Liver (tissue), 9 donors: ENCODE measurements around the gene PDXK. TPM values are rescaled to one million over a fixed set of nuclear protein-coding genes. Genes with fewer than 3 reads are reported as not detected.

ENCODE experiments used
- DNase-seq: peaks from one replicate; pipeline ENCODE4 v3.0.0-alpha.2; 2017; ENCODE audit warnings: low spot score
- H3K27ac ChIP-seq, 2 donors: one replicate each; pipeline ENCODE4 v1.7.0; 2013; ENCODE audit warnings: inconsistent platforms in 2 of 2, low read length in 2 of 2, control low read depth in 1 of 2, low read depth in 1 of 2, mild to moderate bottlenecking in 1 of 2
- H3K27me3 ChIP-seq, 4 donors: one replicate each; pipeline versions ENCODE4 v1.6.1 to v1.7.0; 2013; ENCODE audit warnings: low read length in 3 of 4, inconsistent platforms in 1 of 4, mild to moderate bottlenecking in 1 of 4, moderate library complexity in 1 of 4; ENCODE audit not compliant: control insufficient read depth in 4 of 4, insufficient read depth in 4 of 4
- H3K36me3 ChIP-seq, 4 donors: one replicate each; pipeline versions ENCODE4 v1.6.1 to v1.7.0; 2013; ENCODE audit warnings: low read length in 3 of 4, mild to moderate bottlenecking in 3 of 4, low read depth in 1 of 4, moderate library complexity in 1 of 4; ENCODE audit not compliant: control insufficient read depth in 4 of 4, insufficient read depth in 3 of 4
- H3K4me1 ChIP-seq, 4 donors: one replicate each; pipeline versions ENCODE4 v1.6.1 to v1.7.0; 2013; ENCODE audit warnings: low read length in 3 of 4, mild to moderate bottlenecking in 3 of 4, moderate library complexity in 1 of 4; ENCODE audit not compliant: control insufficient read depth in 4 of 4, insufficient read depth in 4 of 4
- H3K4me3 ChIP-seq, 3 donors: one replicate each; pipeline versions ENCODE4 v1.6.1 to v1.7.0; 2013; ENCODE audit warnings: low read length in 3 of 3, control low read depth in 1 of 3, low read depth in 1 of 3, mild to moderate bottlenecking in 1 of 3
- H3K9ac ChIP-seq, 2 donors: one replicate each; pipeline ENCODE4 v1.7.0; 2013; ENCODE audit warnings: low read length in 2 of 2, mild to moderate bottlenecking in 2 of 2, moderate library complexity in 2 of 2, control low read depth in 1 of 2, low read depth in 1 of 2
- H3K9me3 ChIP-seq, 4 donors: one replicate each; pipeline versions ENCODE4 v1.6.1 to v1.7.0; 2013; ENCODE audit warnings: low read length in 3 of 4; ENCODE audit not compliant: control insufficient read depth in 4 of 4
- EGR1 ChIP-seq, 2 donors: IDR thresholded peaks; 2 replicates each; pipeline ENCODE4 v1.6.1; 2016 to 2018; ENCODE audit warnings: antibody characterized with exemption in 2 of 2, low read depth in 2 of 2
- FOXA1 ChIP-seq: IDR thresholded peaks from 2 replicates; pipeline ENCODE4 v1.6.1; 2016; ENCODE audit warnings: antibody characterized with exemption
- FOXA2 ChIP-seq: IDR thresholded peaks from 2 replicates; pipeline ENCODE4 v1.6.1; 2016; ENCODE audit warnings: antibody characterized with exemption
- GABPA ChIP-seq, 2 donors: IDR thresholded peaks in 1 of 2; conservative IDR thresholded peaks in 1 of 2; 2 replicates each; pipeline ENCODE4 v1.6.1; 2016; ENCODE audit warnings: antibody characterized with exemption in 2 of 2, mild to moderate bottlenecking in 1 of 2, moderate library complexity in 1 of 2
- HNF4A ChIP-seq, 2 donors: conservative IDR thresholded peaks; 2 replicates each; pipeline ENCODE4 v1.6.1; 2016; ENCODE audit warnings: antibody characterized with exemption in 2 of 2, mild to moderate bottlenecking in 2 of 2
- HNF4G ChIP-seq: IDR thresholded peaks from 2 replicates; pipeline ENCODE4 v1.6.1; 2016; ENCODE audit warnings: antibody characterized with exemption
- JUND ChIP-seq, 2 donors: IDR thresholded peaks; 2 replicates each; pipeline ENCODE4 v1.6.1; 2016; ENCODE audit warnings: antibody characterized with exemption in 2 of 2
- NR2F2 ChIP-seq: IDR thresholded peaks from 2 replicates; pipeline ENCODE4 v1.6.1; 2016; ENCODE audit warnings: antibody characterized with exemption
- RAD21 ChIP-seq, 2 donors: IDR thresholded peaks; 2 replicates each; pipeline ENCODE4 v1.6.1; 2016; ENCODE audit warnings: antibody characterized with exemption in 2 of 2, mild to moderate bottlenecking in 2 of 2
- RXRA ChIP-seq, 2 donors: IDR thresholded peaks; 2 replicates each; pipeline ENCODE4 v1.6.1; 2017 to 2018; ENCODE audit warnings: antibody characterized with exemption in 2 of 2, mild to moderate bottlenecking in 1 of 2
- SP1 ChIP-seq: IDR thresholded peaks from 2 replicates; pipeline ENCODE4 v1.6.1; 2018; ENCODE audit warnings: antibody characterized with exemption, mild to moderate bottlenecking
- TAF1 ChIP-seq: conservative IDR thresholded peaks from 2 replicates; pipeline ENCODE4 v1.6.1; 2016; ENCODE audit warnings: antibody characterized with exemption, mild to moderate bottlenecking
- YY1 ChIP-seq: IDR thresholded peaks from 2 replicates; pipeline ENCODE4 v1.6.1; 2016; ENCODE audit warnings: antibody characterized with exemption, mild to moderate bottlenecking
- WGBS: extraction: QIAGEN DNeasy Blood & Tissue Kit; methylation state at CpG from one replicate; pipeline ENCODE4 v1.1.7; 2013; 5-methylcytosine and 5-hydroxymethylcytosine counted together
- polyA plus RNA-seq, 2 donors: library from polyadenylated mRNA; stranded (reverse) in 1 of 2; unstranded in 1 of 2; fragments of 200-250 nt in 1 of 2; fragments of >200 nt in 1 of 2; fragmentation: Nextera tagmentation in 1 of 2; extraction: Ambion mirVana in 1 of 2; gene quantifications; one replicate each; pipeline versions ENCODE4 v1.2.1 to v1.2.3, GENCODE V29; 2013 to 2015
- total RNA-seq, 2 donors: library from RNA; depleted of rRNA; stranded (reverse); fragments of >200 nt; gene quantifications; one replicate each; pipeline ENCODE4 v1.2.3, GENCODE V29; 2014
- TF ChIP-seq, protein P1 (sequence below): IDR thresholded peaks from 2 replicates; pipeline ENCODE4 v1.6.1; 2016; ENCODE audit warnings: antibody characterized with exemption
- TF ChIP-seq, protein P2 (sequence below): IDR thresholded peaks from 2 replicates; pipeline ENCODE4 v1.6.1; 2016; ENCODE audit warnings: antibody characterized with exemption, mild to moderate bottlenecking
- TF ChIP-seq, protein P3 (sequence below): IDR thresholded peaks from 2 replicates; pipeline ENCODE4 v1.6.1; 2016; ENCODE audit warnings: antibody characterized with exemption
- TF ChIP-seq, protein P4 (sequence below): fragments of 150-350 bp; IDR thresholded peaks from 2 replicates; pipeline ENCODE4 v1.5.1; 2017; ENCODE audit warnings: improper control_type of control experiment, low read depth, low read length; ENCODE audit not compliant: missing input control
- donor health status: healthy.
- donor health status: healthy.
- donor health status: healthy.
- donor health status: healthy.
- donor health status: healthy.

Gene PDXK
- total and polyA plus RNA-seq, 4 donors, result 20.5 to 104 (median 34.9) TPM

DNA sequence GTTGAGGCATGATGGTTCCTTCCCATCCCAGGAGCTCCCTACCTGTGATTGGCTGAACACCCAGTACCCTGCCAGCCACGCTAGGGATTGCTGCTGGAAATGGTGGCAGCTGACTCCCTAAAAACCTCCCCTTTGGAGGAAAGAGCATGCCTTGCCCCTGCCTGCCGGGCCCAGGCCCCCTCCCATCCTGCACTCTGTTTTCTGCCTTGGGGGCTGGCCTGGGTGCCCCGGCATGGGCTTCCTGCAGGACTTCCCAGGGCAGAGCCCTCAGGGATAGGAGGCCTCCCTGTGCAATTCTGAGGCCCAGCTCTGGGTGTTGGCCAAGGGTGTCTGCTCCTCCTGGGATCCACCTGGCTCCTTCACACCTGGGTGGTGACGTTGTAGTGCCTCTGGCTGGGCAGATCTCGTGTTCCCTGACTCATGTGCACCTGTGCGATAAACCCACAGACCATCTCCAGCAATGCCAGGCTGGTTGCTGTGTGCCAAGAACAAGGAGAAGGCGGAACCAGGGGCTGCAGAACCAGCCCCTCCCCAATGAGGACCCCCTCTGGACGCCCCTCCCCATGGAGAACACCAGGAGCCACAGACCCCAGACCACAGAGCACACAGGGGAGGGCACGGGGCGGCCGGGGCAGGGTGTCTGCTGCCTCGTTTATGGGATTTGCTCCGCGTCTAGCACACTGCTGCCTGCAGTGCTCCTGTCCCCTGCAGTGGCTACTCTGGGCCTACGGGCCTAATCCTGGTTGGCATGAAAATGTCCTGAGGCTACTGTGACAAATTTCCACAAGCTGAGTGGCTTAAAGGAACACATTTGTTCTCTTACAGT, 43.6 kb downstream of the PDXK start:
- H3K4me3 ChIP-seq, result no peak overlapping the region
- 95% methylated on average over 15 of the region's 15 CpGs for WGBS
- no peak for DNase-seq
- TF ChIP-seq TAF1 (no peak), HNF4A (conservative IDR thresholded peaks at IDR 0.05) (no peak), HNF4G (no peak), FOXA1 (no peak), YY1 (no peak), SP1 (no peak), JUND (IDR thresholded peaks at IDR 0.05) (no peak), NR2F2 (no peak), FOXA2 (no peak), GABPA (IDR thresholded peaks at IDR 0.05 in 1 of 2, conservative IDR thresholded peaks at IDR 0.05 in 1 of 2) (no peak), EGR1 (IDR thresholded peaks at IDR 0.05; ENCODE audit: low read depth in 2 of 2) (no peak), RAD21 (IDR thresholded peaks at IDR 0.05) (no peak), RXRA (IDR thresholded peaks at IDR 0.05) (no peak)
- TF ChIP-seq, protein P1, sequence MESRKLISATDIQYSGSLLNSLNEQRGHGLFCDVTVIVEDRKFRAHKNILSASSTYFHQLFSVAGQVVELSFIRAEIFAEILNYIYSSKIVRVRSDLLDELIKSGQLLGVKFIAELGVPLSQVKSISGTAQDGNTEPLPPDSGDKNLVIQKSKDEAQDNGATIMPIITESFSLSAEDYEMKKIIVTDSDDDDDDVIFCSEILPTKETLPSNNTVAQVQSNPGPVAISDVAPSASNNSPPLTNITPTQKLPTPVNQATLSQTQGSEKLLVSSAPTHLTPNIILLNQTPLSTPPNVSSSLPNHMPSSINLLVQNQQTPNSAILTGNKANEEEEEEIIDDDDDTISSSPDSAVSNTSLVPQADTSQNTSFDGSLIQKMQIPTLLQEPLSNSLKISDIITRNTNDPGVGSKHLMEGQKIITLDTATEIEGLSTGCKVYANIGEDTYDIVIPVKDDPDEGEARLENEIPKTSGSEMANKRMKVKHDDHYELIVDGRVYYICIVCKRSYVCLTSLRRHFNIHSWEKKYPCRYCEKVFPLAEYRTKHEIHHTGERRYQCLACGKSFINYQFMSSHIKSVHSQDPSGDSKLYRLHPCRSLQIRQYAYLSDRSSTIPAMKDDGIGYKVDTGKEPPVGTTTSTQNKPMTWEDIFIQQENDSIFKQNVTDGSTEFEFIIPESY, result no peak
- TF ChIP-seq, protein P2, sequence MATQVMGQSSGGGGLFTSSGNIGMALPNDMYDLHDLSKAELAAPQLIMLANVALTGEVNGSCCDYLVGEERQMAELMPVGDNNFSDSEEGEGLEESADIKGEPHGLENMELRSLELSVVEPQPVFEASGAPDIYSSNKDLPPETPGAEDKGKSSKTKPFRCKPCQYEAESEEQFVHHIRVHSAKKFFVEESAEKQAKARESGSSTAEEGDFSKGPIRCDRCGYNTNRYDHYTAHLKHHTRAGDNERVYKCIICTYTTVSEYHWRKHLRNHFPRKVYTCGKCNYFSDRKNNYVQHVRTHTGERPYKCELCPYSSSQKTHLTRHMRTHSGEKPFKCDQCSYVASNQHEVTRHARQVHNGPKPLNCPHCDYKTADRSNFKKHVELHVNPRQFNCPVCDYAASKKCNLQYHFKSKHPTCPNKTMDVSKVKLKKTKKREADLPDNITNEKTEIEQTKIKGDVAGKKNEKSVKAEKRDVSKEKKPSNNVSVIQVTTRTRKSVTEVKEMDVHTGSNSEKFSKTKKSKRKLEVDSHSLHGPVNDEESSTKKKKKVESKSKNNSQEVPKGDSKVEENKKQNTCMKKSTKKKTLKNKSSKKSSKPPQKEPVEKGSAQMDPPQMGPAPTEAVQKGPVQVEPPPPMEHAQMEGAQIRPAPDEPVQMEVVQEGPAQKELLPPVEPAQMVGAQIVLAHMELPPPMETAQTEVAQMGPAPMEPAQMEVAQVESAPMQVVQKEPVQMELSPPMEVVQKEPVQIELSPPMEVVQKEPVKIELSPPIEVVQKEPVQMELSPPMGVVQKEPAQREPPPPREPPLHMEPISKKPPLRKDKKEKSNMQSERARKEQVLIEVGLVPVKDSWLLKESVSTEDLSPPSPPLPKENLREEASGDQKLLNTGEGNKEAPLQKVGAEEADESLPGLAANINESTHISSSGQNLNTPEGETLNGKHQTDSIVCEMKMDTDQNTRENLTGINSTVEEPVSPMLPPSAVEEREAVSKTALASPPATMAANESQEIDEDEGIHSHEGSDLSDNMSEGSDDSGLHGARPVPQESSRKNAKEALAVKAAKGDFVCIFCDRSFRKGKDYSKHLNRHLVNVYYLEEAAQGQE, result no peak
- TF ChIP-seq, protein P3, sequence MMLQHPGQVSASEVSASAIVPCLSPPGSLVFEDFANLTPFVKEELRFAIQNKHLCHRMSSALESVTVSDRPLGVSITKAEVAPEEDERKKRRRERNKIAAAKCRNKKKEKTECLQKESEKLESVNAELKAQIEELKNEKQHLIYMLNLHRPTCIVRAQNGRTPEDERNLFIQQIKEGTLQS, result no peak
- TF ChIP-seq, protein P4, sequence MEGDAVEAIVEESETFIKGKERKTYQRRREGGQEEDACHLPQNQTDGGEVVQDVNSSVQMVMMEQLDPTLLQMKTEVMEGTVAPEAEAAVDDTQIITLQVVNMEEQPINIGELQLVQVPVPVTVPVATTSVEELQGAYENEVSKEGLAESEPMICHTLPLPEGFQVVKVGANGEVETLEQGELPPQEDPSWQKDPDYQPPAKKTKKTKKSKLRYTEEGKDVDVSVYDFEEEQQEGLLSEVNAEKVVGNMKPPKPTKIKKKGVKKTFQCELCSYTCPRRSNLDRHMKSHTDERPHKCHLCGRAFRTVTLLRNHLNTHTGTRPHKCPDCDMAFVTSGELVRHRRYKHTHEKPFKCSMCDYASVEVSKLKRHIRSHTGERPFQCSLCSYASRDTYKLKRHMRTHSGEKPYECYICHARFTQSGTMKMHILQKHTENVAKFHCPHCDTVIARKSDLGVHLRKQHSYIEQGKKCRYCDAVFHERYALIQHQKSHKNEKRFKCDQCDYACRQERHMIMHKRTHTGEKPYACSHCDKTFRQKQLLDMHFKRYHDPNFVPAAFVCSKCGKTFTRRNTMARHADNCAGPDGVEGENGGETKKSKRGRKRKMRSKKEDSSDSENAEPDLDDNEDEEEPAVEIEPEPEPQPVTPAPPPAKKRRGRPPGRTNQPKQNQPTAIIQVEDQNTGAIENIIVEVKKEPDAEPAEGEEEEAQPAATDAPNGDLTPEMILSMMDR, result no peak
- H3K9me3 ChIP-seq, result no peaks in the 10 kb centered on the region
- no peak overlapping the region for H3K27ac ChIP-seq
- peaks cover 4 to 23% (median 5%) of the 10 kb centered on the region in 4 donors for H3K36me3 ChIP-seq
- H3K27me3 ChIP-seq, result no peaks in the 10 kb centered on the region
- peaks cover under 1 to 7% (median 4%) of the 10 kb centered on the region in 4 donors for H3K4me1 ChIP-seq
- no peak overlapping the region for H3K9ac ChIP-seq
